LHCN-M2 (cell line): Measurements from ENCODE around the gene PHLPP1. TPM values are rescaled to one million over a fixed set of nuclear protein-coding genes. Genes with fewer than 3 reads are reported as not detected.

ENCODE experiments used
- DNase-seq: peaks from one replicate; pipeline ENCODE4 v3.0.0-alpha.2; 2012; ENCODE audit warnings: low read depth
- total RNA-seq: library from RNA; depleted of rRNA; stranded (reverse); fragments of >200 nt; gene quantifications from 2 replicates; pipeline ENCODE4 v1.2.3, GENCODE V29; 2014

PHLPP1 gene
- total RNA-seq, 1 experiment from 2014 or later, result 9.6 TPM

GRCh38 chr18:62935994-62936393 is 220.7 kb downstream of the PHLPP1 start:
- DNase-seq, result no peak

DNA sequence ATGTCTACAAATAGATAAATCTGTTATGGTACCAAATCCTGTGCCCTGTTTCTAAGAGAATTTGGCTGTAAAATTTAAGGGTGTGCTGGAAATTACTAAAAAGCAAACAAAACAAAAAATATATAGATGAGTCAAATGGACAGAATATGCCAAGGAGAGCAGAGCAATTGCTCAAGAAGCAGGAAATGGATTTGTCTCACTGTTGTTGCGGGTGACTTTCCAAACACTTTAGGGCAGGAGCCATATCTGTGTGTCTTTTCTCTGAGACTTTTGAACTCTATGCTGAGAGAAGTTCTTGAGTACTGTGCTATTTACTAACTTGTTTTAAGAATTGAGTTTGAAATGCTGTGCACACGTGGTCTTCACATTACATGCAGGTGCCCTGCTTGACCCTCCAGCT is 221.7 kb downstream of the PHLPP1 start:
- peak; percentile 55 for DNase-seq

DNA sequence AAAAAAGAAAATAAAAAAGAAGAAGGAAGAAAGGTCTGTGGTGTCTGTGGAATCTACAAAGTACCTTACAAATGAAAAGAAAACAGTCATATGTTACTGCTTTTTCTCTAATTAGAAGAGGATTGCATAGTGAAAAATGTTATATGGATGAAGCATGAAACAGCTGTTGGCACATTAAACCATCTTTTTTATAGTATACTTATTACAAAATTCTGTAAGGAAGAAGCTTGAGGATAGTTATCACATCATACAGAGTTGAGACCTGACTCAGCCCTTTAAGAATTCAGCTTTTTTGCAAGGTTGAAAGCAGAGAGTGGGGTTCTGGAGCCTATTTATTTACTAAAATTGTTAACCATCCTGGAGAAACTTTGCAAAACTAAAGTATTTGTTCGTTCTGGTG is 222.7 kb downstream of the PHLPP1 start:
- DNase-seq, result peak; percentile 54

DNA sequence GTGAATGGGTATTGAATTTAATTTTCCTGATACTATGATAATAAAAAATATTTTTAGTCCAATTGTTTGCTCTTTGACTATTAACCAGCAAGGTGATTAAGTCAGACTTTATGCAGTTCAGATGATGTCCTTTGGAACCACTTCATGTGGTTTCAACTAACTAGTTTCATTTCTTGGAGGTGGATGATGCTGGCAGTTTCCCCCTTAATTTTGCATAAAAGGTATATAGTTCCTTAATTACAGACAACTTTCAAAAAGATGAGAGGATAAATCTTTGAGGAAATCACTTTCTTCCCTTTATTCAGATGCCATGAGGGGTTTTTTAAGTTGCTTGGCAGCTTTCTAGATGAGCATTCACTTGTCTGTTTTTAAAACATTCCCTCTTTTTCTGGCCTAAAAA is 223.1 kb downstream of the PHLPP1 start:
- DNase-seq, result no peak

DNA sequence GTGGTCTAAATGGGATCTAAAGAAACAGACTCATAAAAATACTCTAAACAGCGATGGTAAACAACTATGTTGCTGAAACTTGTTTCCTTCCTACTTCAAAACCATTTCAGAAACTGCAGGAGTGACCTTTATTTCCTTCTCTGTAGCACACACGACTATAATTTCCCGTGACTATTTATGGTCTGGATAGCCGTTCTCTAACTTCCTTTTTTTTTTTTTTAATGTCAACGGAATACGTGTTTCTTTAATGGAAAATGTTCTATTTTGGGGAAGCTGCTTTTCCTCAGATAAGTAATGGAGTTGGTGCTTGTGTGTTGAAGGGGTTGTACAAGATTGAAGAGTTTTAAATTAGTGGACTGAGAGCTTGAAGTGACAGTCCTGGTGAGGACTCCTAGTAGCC is 224.1 kb downstream of the PHLPP1 start:
- no peak for DNase-seq

DNA sequence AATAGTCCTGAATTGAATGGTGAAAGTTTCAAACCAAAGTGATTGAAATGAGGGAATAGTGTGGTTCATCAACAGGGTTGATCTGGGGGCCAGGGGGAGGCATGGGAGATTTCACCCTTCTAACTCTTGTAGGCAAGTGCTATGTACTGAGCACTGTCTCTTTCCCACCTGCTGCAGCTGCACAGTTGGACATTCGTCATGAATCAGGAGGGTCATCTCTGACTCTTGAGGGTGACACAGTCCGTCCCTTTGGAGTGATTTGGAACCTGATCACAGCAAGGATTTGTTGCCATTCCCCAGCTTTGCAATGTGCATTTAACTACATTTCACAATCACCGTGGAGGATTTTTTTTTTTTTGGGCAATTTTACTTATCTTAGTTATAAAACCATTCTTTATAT is 224.6 kb downstream of the PHLPP1 start:
- no peak for DNase-seq

DNA sequence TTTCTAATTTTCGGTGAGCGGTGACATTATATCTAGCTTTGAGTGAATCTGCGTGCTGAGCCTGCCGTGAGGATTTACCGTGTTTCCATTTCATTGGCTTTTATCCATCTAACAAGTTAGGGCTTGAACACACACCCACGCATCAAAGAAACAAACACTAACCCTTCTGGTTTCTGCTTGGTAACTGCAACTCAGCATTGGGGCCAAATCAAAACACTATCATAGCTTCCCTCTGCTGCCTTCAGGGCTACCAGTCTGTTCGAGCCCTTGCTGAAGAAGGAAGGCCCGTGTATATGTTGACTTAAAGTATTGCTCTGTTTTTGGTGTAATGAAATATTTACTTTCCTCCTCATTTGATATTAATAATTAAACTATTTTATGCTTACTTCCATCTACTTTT is 227.2 kb downstream of the PHLPP1 start:
- DNase-seq, result no peak

GRCh38 chr18:62944454-62944853 is 229.1 kb downstream of the PHLPP1 start:
- DNase-seq, result no peak

- no peak for DNase-seq
Observed at GRCh38 chr18:62948788-62949187, 233.4 kb downstream of the PHLPP1 start.

DNA sequence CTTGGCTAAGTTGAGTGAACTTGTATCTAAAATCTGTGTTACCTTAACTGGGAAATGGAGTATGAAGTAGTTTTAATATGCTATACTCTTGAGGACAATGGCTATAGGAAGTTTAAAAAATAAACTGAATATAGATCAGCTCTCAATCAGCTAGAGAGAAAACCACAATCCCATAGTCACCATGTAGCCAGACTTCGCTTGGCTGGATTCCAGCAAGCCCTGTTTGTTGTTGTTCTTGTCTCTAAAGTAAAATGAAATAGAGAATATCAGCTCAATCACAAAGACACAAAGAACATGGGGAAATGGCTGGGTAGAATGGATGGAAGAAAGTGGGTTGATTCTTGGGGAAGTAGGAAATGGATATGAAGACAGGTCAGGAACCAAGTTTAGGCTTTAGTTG is 234.9 kb downstream of the PHLPP1 start:
- no peak for DNase-seq

DNA sequence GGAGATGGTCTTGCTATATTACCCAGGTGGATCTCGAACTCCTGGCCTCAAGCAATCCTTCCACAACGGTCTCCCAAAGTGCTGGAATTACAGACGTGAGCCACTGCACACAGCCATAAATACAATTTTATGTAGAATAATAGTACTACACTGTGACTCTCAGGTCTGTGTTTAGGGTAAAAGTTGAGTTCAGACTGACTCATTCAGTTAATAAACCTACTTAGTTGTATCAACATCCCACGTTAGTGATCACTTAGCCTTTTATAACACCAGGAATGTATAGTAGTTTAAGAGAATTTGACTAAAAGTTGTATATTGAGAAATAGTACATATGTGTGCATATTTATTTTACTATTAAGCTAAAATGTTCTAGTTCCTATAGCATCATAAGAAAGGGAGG is 237.5 kb downstream of the PHLPP1 start:
- no peak for DNase-seq

DNA sequence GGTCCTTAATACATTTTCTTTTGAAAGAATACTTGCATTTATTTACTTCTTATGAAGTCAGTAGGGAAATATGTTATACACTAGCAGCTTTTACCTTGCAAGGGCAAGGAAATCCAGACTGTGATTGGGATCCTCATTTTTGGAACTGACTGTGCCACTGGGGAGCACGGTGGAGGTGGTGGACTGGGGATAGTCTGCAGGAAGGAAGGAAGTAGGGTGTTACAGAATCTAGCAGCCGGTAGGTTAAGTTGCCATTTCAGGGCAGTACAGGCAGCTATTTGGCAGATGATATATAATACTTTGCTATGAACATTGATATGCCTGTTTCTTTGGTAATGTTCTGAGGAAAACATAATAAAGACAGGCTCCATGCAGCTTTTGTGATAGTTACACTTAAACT is 238.3 kb downstream of the PHLPP1 start:
- DNase-seq, result no peak

DNA sequence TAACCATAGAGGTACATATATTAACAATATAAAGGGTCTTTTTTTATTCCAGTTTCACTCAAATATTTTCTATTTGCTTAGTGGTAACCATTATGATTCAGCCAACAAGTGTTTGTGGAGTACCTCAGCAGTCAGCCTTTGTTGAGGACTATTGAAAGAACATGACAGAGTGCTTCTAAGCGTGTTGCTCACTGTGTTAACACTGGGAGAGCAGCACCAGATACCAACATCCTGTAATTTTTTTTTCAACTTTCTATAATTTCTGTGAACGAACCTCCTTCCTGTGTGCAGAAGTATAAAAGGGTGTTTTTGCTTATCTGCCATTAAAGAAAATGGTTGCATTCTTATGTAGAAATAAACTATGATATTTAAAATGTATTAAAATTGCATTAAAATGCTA is 239.0 kb downstream of the PHLPP1 start:
- DNase-seq, result peak; percentile 35

DNA sequence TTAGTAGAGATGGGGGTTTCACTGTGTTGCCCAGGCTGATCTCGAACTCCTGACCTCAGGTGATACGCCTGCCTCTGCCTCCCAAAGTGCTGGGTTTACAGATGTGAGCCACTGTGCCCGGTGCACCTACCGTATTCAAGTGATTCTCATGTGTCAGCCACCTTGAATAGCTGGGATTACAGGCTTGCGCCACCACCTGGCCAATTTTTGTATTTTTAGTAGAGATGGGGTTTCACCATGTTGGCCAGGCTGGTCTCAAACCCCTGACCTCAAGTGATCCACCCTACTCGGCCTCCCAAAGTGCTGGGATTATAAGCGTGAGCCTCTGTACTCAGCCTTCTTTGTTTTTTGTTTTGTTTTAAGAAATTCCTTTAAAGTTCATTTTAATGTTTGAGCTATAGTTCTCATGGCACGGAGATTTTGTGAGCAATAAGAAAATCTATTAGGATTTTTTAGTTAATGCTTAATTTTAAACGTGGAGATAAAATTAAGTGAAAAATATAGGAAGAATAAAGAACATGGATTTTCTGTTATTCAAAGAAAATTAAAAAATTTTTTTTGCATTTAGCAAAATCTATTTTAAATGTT is 242.6 kb downstream of the PHLPP1 start:
- DNase-seq, result peak; percentile 34

DNA sequence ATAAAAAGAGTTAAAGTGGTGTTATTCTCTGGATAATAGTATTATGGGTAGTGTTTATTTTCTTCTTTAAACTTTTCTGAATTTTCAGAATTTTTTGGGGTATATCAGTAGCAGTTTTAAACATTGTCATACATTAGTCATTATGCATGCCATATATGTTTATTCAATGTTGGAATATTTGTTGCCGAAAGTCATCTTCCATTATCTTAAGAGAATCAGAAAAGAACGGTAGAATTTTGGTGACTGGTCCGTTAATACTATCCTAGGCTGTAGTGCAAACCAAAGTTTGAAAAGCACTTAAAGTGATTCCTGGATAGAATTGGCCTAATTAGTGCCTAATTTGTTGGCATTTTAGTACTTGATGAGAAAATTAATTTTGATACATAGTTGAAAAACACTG is 244.1 kb downstream of the PHLPP1 start:
- no peak for DNase-seq

GRCh38 chr18:62963507-62963906 is 248.2 kb downstream of the PHLPP1 start:
- DNase-seq, result no peak

DNA sequence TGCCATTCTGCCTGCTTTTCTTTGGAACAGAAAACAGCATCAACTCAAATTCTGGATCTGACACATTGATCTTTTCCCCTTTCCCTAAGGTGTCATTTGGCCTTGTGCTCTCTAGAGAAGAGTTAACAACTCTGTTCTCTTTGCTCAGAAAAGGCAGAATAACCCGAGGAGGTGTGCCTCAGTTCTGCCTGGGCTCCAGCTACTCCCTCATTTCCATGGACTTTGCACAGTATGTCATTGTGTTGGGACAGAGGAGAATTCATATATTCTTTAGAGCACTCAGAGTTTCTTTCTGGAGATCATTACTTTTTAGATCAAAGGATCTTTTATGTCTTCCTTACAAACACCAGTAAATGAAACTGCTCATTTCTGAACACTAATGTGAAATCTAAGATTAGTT is 249.1 kb downstream of the PHLPP1 start:
- DNase-seq, result no peak

- DNase-seq, result no peak
Observed at GRCh38 chr18:62967089-62967488, 251.7 kb downstream of the PHLPP1 start.

GRCh38 chr18:62973689-62974088 is 258.3 kb downstream of the PHLPP1 start:
- no peak for DNase-seq

DNA sequence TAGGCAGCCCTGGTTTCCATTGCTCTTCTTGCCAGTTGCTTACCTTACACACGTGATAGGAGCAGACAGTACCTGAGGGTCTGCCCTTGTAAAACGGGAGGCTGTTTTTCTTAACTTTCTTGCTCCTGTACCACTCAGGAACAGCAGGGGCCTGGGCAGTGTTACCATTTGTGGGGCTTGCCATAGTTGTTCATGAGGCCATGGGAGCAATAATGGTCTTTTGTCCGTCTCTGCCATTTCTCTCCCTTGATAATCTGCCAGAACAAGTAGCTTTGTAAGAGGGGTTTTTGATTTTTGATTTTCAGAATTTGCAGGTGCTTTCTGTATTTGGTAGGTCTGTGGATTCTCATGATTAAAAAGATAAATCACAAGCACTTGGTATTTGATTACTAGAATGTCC is 259.0 kb downstream of the PHLPP1 start:
- no peak for DNase-seq

- no peak for DNase-seq
Observed at GRCh38 chr18:62974928-62975675, 259.8 kb downstream of the PHLPP1 start.

DNA sequence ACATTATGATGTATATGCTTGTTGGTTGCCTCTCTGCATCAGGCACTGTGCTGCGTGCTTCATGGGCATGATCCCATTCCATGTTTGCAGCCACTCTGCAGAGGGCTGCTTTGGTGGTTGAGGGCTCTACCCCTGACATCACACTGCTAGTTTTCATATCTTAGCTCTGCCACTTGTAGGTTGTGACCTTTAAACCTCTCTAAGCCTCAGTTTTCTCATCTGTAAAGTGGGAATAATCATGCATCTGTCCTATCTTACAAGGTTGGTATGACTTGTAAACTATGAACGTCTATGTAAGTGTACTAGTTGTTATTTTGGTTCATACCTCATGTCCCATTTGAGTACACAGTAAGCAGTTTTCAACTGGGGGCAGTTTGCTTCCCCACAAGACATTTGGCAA is 260.4 kb downstream of the PHLPP1 start:
- no peak for DNase-seq

GRCh38 chr18:62976227-62976626 is 260.9 kb downstream of the PHLPP1 start:
- no peak for DNase-seq

- no peak for DNase-seq
Observed at GRCh38 chr18:62977512-62977911, 262.2 kb downstream of the PHLPP1 start.
